ENCODE results near the gene METTL13.

GRCh38 chr1:171739656-171740055 lies 41.8 kb upstream of the METTL13 start:
- TF ChIP-seq, protein P1, sequence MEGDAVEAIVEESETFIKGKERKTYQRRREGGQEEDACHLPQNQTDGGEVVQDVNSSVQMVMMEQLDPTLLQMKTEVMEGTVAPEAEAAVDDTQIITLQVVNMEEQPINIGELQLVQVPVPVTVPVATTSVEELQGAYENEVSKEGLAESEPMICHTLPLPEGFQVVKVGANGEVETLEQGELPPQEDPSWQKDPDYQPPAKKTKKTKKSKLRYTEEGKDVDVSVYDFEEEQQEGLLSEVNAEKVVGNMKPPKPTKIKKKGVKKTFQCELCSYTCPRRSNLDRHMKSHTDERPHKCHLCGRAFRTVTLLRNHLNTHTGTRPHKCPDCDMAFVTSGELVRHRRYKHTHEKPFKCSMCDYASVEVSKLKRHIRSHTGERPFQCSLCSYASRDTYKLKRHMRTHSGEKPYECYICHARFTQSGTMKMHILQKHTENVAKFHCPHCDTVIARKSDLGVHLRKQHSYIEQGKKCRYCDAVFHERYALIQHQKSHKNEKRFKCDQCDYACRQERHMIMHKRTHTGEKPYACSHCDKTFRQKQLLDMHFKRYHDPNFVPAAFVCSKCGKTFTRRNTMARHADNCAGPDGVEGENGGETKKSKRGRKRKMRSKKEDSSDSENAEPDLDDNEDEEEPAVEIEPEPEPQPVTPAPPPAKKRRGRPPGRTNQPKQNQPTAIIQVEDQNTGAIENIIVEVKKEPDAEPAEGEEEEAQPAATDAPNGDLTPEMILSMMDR (IDR thresholded peaks at IDR 0.05): no peak
- TF ChIP-seq POLR2AphosphoS5 (IDR thresholded peaks at IDR 0.05): no peak

All from stomach (tissue), 4 donors.